HUES64 (cell line): Measurements from ENCODE around the gene RAI1.

Experiments used
- H3K27ac ChIP-seq: 2 replicates; pipeline ENCODE4 v1.7.0; 2013; ENCODE audit warnings: low read depth, low read length, inconsistent platforms
- H3K27me3 ChIP-seq: 2 replicates; pipeline ENCODE4 v1.6.1; 2013; ENCODE audit warnings: mild to moderate bottlenecking, low read length; ENCODE audit not compliant: insufficient read depth
- H3K36me3 ChIP-seq: 2 replicates; pipeline ENCODE4 v1.6.1; 2013; ENCODE audit warnings: mild to moderate bottlenecking, low read length; ENCODE audit not compliant: insufficient read depth
- H3K4me1 ChIP-seq: 2 replicates; pipeline ENCODE4 v1.6.1; 2013; ENCODE audit warnings: mild to moderate bottlenecking, low read length, moderate library complexity; ENCODE audit not compliant: insufficient read depth
- H3K4me3 ChIP-seq: 2 replicates; pipeline ENCODE4 v1.5.1; 2013; ENCODE audit warnings: mild to moderate bottlenecking, low read length, moderate library complexity
- H3K9ac ChIP-seq: 2 replicates; pipeline ENCODE4 v1.6.1; 2013; ENCODE audit warnings: mild to moderate bottlenecking, low read depth, low read length
- H3K9me3 ChIP-seq: 2 replicates; pipeline ENCODE4 v1.6.1; 2013; ENCODE audit warnings: low read depth, low read length; ENCODE audit not compliant: insufficient read depth
- WGBS: fragments of 150-250, 120-280 bp; methylation state at CpG from one replicate; pipeline ENCODE4 v1.1.7; 2013; ENCODE audit warnings: missing lambda C conversion rate; 5-methylcytosine and 5-hydroxymethylcytosine counted together

RAI1 gene

DNA sequence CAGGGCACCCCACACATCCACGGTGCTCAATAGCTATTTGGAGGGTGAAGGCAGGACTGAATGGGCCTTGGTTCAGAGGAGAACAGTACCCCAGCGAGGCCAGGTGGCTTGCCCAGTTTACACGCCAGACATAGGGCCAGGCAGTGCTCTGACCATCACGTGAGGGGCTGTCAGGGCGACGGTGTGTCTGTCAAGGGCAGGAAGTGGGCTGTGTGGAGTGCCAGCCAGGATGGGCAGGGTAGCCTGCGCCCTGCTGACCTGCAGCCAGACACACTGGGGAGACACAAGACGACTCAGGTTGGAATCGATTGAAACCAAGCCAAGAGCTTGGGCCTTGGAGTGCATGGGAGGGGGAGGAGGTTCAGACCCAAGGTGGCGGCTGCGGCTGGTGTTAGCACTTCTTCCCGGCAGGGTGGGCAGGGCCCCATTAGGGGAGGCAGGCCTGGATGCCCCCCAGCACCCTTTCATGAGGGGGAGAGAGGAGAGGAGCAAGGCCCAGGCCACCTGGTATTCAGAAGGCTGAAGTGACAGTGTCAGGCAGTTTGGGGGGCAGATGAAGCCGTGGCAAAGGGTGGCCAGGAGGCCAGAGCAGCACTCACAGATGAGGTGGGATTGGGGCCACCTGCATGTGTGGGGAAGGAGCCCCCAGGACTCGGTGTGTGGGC, 87.3 kb downstream of the RAI1 start:
- no peaks in the 10 kb centered on the region for H3K27me3 ChIP-seq
- H3K9me3 ChIP-seq = no peaks in the 10 kb centered on the region
- 92% methylated on average over 14 of the region's 14 CpGs for WGBS
- no peaks in the 10 kb centered on the region; the same call in 1 of the 2 replicates for H3K4me1 ChIP-seq
- H3K9ac ChIP-seq = no peak overlapping the region
- H3K4me3 ChIP-seq = no peak overlapping the region
- H3K27ac ChIP-seq = no peak overlapping the region
- no peaks in the 10 kb centered on the region for H3K36me3 ChIP-seq

DNA sequence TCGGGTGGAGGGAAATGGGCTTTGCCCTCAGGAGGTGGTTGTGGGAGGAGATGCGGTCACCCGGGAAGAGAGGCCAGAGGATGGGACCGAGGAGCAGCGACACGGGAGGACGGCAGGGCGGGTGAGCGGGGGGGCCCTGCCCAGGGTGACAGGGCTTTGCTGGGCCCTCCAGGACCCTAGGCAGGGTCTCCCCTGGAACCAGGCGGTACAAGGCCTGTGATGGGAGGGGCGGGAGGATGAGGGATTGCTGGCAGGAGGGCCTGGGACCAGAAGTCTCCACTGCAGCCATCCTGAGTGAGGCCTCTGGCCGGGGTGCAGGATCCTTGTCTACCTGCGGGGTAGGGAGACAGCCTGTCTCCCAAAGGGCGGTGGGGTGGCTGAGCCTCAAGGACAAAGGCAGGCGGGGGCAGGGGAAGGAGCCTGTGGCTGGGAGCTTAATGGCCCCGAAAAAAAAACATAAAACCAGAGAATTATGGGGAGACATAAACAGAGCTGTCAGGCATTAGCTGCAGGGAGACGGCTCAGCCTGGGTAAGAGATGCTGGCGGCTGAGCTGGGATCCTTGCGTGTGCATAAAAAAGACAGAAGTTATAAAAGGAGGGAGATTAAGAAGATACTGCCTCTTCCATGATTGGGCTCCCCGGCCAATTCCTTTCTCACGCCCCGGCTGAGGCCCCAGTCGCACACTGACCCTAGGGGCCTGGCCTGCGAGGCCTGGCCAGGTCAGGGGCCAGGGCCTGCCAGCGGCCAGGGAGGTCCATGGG, 88.8 kb downstream of the RAI1 start:
- H3K9me3 ChIP-seq = no peaks in the 10 kb centered on the region
- H3K9ac ChIP-seq = no peak overlapping the region
- no peak overlapping the region for H3K27ac ChIP-seq
- 86% methylated on average over 25 of the region's 25 CpGs for WGBS
- H3K27me3 ChIP-seq = no peaks in the 10 kb centered on the region
- H3K4me3 ChIP-seq = no peak overlapping the region
- H3K4me1 ChIP-seq = no peaks in the 10 kb centered on the region; the same call in 1 of the 2 replicates
- H3K36me3 ChIP-seq = no peaks in the 10 kb centered on the region

DNA sequence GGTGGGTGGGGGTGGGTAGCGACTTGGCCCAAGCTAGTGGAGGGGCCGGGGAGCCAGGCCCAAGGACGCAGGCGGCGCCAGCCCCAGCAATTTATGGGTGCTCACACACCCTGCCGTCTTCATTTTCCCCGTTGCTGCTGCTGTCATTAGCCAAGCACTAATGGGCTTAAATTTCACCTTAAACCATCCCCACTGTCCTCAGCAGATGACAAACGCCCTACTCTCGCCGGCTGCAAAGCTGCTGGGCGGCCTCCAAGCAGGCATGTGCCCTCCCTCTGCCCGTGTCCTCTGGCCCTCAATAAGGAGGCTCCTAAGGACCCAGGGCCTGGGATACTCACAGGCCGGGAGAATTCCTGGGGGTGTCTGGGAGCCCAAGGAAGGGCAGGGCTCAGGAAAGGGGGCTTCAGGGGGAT, 89.4 kb downstream of the RAI1 start:
- Histone ChIP-seq H3K27ac (no peak overlapping the region), H3K9me3 (no peaks in the 10 kb centered on the region), H3K36me3 (no peaks in the 10 kb centered on the region), H3K4me1 (no peaks in the 10 kb centered on the region; the same call in 1 of the 2 replicates), H3K27me3 (no peaks in the 10 kb centered on the region), H3K9ac (no peak overlapping the region), H3K4me3 (no peak overlapping the region)
- 91% methylated on average over 13 of the region's 13 CpGs for WGBS

DNA sequence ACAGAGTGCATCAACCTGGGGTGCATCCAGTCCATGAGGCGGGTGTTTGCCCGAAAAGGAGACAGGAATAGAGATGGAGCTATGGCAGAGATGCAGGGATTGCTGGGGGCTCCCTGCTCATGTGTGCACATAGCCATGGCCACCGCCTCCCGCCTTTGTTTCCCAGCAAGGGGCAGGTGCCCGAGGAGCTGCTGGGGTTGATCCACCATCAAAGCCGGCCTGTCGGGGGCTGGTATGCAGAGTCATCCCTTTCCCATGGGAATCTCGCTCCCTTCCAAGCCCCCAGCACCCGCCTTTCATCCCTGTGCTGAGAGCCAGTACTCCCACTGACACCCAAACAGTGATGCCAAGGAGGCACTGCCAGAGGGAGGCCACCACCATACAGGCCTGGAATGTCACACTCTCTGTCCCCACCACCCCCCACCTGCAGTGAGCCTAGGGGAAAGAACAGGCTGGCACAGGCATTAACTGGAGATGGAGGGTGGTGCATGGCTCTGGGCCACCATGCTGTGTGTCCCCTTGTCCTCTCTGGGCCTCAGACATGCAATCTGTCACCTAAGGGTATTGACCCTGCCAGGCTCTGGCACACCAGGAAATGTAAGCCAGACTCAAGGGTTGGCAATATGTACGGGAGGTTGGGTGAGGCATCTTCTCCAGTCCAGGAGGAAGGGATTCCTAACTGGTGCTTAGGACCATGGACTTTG, 90.4 kb downstream of the RAI1 start:
- H3K9me3 ChIP-seq = no peaks in the 10 kb centered on the region
- H3K4me3 ChIP-seq = no peak overlapping the region
- no peak overlapping the region for H3K27ac ChIP-seq
- no peaks in the 10 kb centered on the region for H3K4me1 ChIP-seq
- H3K36me3 ChIP-seq = no peaks in the 10 kb centered on the region
- WGBS = 85% methylated on average over 10 of the region's 10 CpGs
- H3K27me3 ChIP-seq = no peaks in the 10 kb centered on the region
- no peak overlapping the region for H3K9ac ChIP-seq

DNA sequence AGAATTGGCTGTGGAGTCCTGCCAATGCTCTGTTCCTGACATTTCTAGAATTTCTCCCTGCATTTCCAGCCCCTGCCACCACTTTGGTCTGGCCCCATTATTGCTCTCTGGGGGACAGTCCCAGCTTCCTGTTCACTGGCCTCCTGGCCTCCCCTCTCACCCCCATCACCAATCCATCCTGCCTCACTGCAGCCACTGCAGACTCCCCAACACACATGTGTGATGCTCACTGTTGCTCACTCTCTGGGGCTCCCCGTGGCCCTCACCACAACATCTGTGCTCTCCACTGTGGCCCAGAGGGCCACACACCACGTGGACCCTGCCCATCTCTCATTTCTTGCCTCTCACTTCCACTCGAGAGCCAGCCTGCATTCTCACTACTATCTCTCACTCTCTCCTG, 91.0 kb downstream of the RAI1 start:
- 72% methylated on average over 3 of the region's 3 CpGs for WGBS
- H3K4me1 ChIP-seq = no peaks in the 10 kb centered on the region
- H3K9me3 ChIP-seq = no peaks in the 10 kb centered on the region
- no peak overlapping the region for H3K4me3 ChIP-seq
- no peaks in the 10 kb centered on the region for H3K36me3 ChIP-seq
- no peaks in the 10 kb centered on the region for H3K27me3 ChIP-seq
- no peak overlapping the region for H3K27ac ChIP-seq
- no peak overlapping the region for H3K9ac ChIP-seq

DNA sequence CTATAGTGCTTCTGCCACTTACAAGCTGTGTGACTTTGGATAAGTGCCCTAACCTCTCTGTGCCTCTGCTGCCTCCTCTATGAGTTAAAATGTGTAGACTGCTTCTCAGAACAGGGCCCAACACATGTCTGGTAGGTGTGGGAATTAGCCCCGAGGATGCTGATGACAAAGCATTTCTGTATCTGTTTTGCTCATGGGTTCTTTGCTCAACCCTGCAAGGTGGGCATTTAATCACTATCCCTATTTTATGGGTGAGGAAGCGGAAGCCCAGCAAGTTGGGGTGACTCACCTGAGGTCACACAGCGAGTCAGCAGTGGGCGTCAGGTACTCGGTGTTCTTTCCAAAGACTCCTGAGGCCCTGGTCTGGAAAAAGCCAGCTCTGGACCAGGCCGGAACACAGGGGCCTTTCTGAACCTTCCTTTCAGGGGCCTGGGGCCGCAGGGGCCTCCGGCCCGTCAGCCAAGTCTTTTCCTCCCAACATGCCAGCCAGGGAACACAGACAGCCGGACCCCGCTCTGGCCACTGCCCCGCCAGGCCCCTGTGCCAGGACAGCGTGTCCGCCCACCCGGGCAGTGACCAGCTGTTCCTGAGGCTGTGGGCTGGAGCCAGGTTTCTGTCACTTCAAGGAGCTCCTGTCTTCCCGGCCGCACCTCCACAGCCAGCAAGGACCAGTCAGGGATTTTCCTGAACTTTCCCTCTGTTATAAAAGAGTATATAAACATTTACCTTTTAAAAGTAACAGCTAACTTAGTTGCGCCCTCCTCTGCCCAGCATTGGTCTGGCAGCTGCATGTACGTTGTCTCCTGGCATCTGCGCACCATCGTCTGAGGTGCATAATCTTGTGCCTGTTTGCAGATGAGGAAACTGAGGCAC, 93.0 kb downstream of the RAI1 start:
- H3K27me3 ChIP-seq = no peaks in the 10 kb centered on the region
- H3K27ac ChIP-seq = no peak overlapping the region
- H3K9ac ChIP-seq = no peak overlapping the region
- H3K4me3 ChIP-seq = no peak overlapping the region
- peaks cover 8% of the 10 kb centered on the region; the same call in 1 of the 2 replicates for H3K4me1 ChIP-seq
- H3K36me3 ChIP-seq = no peaks in the 10 kb centered on the region
- WGBS = 88% methylated on average over 21 of the region's 21 CpGs
- H3K9me3 ChIP-seq = no peaks in the 10 kb centered on the region

DNA sequence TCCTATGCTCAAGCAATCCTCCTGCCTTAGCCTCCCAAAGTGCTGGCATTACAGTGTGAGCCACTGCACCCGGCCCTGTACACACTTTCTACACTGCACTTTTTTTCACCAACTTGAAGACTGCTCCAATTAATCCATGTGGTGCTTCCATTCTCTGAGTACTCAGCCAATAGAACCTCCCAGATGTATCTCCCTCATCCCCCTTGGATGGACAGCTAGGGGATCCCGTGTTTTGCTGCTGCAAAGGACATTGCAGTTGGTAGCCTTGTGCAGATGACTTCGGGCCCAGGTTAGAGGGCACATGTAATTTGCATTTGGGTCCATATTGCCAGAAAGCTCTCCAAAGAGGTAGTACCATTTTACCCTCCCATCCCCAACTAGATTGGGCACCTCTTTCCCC, 95.6 kb downstream of the RAI1 start:
- peaks cover 25% of the 10 kb centered on the region for H3K4me1 ChIP-seq
- no peak overlapping the region for H3K27ac ChIP-seq
- no peak overlapping the region for H3K9ac ChIP-seq
- no peaks in the 10 kb centered on the region for H3K36me3 ChIP-seq
- peaks cover 7% of the 10 kb centered on the region; the same call in 1 of the 2 replicates for H3K27me3 ChIP-seq
- WGBS = 87% methylated on average over 3 of the region's 3 CpGs
- H3K9me3 ChIP-seq = no peaks in the 10 kb centered on the region
- no peak overlapping the region for H3K4me3 ChIP-seq

DNA sequence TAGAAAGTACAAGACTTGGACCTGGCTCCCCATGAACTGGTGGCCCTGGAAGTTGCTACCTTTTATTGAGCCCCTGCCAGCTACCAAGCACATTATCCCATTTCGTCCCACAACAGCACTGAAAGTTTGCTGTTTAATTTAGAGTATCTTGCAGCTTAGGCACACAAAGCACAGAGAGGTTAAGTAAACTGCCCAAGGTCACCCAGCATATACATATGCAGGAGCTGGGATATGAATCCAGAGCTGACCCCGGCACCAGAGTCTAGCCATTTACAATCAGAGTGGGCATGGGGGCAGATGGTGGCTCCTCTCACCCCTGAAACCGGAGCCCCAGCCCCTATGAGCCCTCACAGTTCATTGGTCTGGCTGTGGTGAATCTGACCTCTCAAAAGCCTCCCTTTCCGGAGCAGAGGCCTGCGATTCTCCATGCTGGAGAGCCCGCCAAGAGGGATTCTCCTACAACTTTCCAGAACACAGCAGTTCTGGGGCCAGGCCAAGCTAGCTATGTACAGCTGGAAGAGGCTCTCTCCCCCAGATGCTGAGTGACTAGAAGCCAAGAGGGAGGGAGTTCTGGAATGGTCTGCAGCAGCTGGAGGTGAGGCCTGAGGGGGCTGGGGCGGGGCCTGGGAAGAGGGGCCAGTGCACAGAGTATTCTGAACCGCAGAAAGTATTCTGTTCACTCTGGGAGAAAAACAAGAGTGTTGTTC, 97.2 kb downstream of the RAI1 start:
- Histone ChIP-seq H3K9ac (no peak overlapping the region), H3K4me1 (peaks cover 25% of the 10 kb centered on the region), H3K27ac (no peak overlapping the region), H3K9me3 (no peaks in the 10 kb centered on the region), H3K27me3 (peaks cover 8% of the 10 kb centered on the region; the same call in 1 of the 2 replicates), H3K4me3 (no peak overlapping the region), H3K36me3 (no peaks in the 10 kb centered on the region)
- WGBS = 83% methylated on average over 8 of the region's 8 CpGs

DNA sequence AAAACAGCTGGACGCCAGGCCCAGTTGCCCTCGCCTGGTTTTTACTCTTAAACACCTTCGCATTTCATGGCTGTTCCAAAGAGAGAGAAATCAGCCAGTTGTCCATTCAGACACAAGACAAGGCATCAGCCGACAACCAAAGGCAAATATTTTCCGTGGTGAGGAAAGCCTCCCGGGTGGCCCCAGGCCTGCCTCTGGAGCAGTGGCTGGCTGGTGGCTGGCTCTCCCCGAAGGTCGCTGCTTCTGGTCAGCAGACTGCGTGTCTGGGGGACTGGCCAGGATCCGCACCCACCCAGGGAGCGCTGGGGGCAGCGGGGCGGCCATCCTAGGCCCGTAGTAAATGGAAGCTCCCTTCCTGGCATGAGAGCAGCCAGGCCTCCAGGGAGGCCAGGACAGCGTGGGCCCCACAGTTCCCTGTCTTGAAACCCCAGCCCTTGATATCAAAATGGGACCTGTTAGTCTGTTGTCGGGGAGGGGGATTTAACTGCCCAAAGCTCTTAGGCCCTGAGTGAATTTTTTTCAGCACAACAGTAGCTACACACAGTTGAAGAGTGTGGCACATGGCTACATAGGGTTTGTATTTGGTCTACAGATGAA, 97.9 kb downstream of the RAI1 start:
- Histone ChIP-seq H3K36me3 (no peaks in the 10 kb centered on the region), H3K9me3 (no peaks in the 10 kb centered on the region), H3K9ac (no peak overlapping the region), H3K27me3 (peaks cover 8% of the 10 kb centered on the region; the same call in 1 of the 2 replicates), H3K4me1 (peaks cover 25% of the 10 kb centered on the region), H3K4me3 (no peak overlapping the region), H3K27ac (no peak overlapping the region; the same call in 1 of the 2 replicates)
- WGBS = 76% methylated on average over 16 of the region's 16 CpGs
